Measurements from ENCODE around the gene ERMP1. TPM values are rescaled to one million over a fixed set of nuclear protein-coding genes. Genes with fewer than 3 reads are reported as not detected.
"Not testable (repeated sequence)": the region's sequence is repeated elsewhere in the genome, so short reads cannot be mapped to it uniquely, and the experiment has no call there.

The ERMP1 gene
- polyA plus RNA-seq, 4 donors = 13.4 to 57.5 (median 53.1) TPM

- DNase-seq (ENCODE audit: low read depth in 4 of 4, low spot score in 3 of 4) = no peak
Observed at GRCh38 chr9:5825223-5825622, 7.7 kb downstream of the ERMP1 start.

DNA sequence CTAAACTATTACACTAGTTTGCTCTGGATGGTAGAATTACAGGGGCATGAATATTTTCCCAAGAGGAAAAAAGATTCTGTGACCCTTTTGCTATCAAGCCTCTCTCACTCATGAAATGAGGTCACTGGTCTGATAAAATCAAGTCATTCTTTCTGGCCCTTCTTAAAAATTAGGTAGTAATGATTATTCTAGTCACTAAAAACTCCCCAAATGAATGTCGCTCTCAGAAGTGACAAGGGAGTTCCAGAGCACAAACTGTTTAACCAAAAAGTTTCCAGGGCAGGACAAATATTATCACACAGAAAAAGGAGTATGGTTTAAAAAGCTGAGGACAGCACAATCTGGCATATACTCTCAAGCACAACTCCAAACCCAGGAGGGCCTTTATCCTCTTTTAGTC is 12.5 kb downstream of the ERMP1 start:
- no peak for DNase-seq (ENCODE audit: low read depth in 4 of 4, low spot score in 3 of 4)

DNA sequence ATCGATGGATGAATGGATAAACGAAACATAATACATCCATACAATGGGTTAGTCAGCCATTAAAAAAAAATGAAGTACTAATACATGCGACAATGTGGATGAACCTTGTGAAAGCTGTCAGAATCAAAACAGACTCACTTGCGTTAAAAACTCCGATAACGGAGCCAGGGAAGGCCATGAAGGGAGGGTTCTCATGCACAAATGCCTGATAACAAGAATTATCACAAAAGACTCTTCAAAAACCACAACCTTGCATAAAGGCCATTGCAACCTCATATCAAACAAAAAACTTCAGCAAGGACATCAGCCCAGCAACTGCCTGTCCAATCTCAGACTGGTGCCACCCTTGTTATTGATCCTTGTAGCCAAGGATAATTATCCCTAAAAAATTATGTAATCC is 13.7 kb downstream of the ERMP1 start:
- DNase-seq (ENCODE audit: low read depth in 4 of 4, low spot score in 3 of 4) = no peak

- DNase-seq (ENCODE audit: low read depth in 4 of 4, low spot score in 3 of 4) = no peak
Observed at GRCh38 chr9:5818424-5819142, 14.3 kb downstream of the ERMP1 start.

DNA sequence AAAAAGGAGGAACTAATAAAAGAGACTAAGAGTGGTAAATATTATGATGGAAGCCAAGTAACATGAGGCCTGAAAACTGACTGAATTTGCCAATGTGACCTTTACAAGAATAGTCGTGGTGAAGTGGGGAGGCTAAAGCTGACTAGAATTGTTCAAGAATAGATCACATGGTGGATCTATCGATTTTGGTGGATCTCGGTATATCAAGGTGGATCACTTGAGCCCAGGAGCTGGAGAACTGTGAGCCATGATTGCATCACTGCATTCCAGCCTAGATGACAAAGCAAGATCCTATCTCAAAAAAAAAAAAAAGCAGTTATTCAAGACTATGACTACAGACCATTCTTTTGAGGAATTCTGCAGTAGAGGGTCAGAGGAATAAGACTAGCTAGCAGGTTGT is 15.1 kb downstream of the ERMP1 start:
- DNase-seq (ENCODE audit: low read depth in 4 of 4, low spot score in 3 of 4) = no peak

DNA sequence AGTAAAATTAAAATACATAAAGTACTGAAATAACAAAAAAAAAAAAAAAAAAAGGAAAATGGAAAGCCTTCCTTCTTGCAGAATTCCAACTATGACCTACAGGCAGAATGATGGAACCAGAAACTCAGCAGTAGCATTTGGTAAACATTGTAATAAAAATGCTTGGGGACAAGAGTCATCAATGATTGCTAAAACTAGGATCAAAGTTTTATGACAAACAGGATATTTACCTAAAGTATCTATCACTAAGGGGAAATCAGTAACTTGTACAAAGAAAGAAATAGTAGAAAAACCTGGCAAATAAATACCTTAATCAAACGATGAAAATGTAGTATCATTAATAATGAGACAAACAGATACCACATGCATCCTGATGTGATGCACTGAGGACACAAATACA is 17.5 kb downstream of the ERMP1 start:
- no peak for DNase-seq (ENCODE audit: low read depth in 4 of 4, low spot score in 3 of 4)

DNA sequence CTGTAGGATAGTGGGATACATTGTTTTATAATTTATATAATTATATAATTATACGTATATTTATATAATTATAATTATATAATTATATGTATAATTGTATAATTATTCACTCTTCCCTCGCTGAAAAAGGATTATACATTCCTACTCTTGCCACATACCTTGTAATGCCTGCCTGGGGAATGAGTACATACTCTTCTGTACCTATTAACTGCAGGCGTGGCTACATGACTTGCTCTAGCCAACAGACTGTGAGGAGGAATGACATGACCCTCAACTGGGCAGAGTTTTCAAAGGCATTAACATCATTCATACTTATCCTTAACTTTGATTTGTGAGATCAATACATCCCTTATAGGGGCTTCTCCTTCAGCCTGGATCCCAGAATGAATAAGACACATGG is 19.1 kb downstream of the ERMP1 start:
- no peak for DNase-seq (ENCODE audit: low read depth in 4 of 4, low spot score in 3 of 4)

DNA sequence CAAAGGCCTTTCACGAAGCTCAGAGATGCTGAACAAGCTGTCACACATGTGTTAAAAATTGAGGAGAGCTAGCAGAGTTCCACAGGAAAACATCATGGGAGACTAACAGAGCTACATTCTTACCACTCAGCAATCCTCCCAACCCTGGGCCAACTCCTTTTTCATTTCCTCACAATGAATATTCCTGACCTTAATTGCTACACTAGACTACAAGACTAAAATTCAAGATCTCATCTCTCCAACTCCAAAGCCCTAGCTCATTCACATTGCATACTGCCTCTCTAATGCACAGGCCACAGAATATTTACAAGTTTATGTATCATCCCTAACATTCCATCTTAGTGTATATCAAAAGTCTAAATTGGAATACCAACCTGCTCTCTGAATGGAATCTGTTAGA is 21.2 kb downstream of the ERMP1 start:
- no peak for DNase-seq (ENCODE audit: low read depth in 4 of 4, low spot score in 3 of 4)

- no peak for DNase-seq (ENCODE audit: low read depth in 4 of 4, low spot score in 3 of 4)
Observed at GRCh38 chr9:5805478-5805877, 27.4 kb downstream of the ERMP1 start.

GRCh38 chr9:5801739-5802113 is 31.2 kb downstream of the ERMP1 start:
- no peak for DNase-seq (ENCODE audit: low read depth in 4 of 4, low spot score in 3 of 4)

DNA sequence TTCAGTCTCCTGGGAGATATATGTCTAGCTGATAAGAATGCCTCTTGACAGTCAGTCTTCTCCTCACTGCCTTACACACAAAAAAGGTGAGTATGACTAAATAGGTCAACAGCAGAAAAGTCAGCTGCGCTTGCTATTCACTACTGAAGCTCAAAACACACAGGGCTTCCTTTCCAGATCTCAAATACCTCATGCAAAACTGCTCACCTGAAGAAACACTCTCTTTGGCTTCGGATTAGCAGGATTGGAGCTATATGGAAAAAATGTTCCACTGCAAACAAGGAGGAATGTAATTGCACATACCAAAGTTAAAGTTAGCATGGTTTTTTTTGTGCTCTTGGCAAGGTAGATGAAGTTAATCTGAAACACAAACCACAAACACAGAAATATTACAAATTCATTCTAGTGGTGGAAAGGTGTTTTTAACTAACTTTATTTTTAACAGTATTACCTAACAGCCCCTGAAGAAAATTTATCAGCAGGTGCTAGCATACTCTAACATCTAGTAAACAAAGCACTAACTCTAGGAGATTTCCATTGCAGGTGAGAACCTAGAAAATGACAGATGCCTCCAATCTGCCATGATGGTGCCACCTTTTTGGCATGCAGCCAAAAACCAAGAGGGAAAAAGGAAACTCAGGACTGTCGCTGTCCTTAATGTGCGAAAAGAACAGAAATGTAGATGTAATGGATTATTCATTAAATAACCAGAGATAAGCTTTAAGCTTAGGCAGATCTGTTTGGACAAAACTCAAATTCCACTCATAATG is 31.8 kb downstream of the ERMP1 start:
- DNase-seq (ENCODE audit: low read depth in 4 of 4, low spot score in 3 of 4) = no peak

DNA sequence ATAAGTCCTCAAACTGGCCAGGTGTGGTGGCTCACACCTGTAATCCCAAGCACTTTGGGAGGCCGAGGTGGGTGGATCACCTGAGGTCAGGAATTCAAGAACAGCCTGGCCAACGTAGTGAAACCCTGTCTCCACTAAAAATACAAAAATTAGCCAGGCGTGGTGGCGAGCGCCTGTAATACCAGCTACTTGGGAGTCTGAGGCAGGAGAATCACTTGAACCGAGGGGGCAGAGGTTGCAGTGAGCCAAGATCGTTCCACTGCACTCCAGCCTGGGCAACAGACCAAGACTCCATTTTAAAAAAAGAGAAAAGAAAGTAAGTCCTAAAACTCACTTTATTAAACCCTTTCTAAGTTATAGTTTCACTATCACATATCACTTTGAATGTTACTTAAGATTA is 32.5 kb downstream of the ERMP1 start:
- not testable (repeated sequence) for DNase-seq (ENCODE audit: low read depth in 4 of 4, low spot score in 3 of 4)

DNA sequence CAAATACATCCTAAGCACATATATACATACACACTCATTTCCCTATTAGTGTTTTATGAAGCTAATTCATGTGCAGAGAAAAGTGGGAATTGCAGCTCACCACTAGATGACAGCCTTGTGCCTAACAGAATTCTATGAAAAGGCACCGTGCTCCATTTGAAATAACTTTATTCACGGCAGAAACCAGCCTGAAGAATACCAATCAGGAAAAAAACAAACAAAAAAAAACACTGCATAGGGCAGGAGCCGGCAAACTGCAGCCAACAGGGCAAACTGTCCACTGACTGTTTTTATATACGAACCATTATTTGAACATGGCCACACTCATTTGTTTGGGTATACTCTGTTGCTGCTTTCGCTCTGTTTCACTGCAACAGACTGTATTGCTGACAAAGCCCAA is 33.6 kb downstream of the ERMP1 start:
- peak in 3 of 4 donors; percentile 18 to 30 (median 26) for DNase-seq (ENCODE audit: low read depth in 4 of 4, low spot score in 3 of 4)

- no peak for DNase-seq (ENCODE audit: low read depth in 4 of 4, low spot score in 3 of 4)
Observed at GRCh38 chr9:5798581-5798980, 34.3 kb downstream of the ERMP1 start.

DNA sequence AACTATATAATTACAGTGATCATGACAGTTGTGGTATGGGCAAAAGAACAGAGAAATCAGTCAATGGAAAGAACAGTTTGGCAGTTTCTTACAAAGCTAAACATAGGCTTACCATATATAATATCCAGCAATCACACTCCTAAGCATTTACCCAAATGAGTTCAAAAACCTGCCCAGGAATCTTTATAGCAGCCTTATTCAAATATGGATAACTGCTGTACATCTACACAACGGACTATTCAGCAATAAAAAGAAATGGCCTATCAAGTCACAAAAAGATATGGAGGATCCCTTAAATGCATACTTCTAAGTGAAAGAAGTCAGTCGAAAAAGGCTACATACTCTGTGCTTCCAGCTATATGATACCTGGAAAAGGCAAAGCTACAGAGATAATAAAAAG is 36.6 kb downstream of the ERMP1 start:
- no peak for DNase-seq (ENCODE audit: low read depth in 4 of 4, low spot score in 3 of 4)

GRCh38 chr9:5793812-5794211 is 39.1 kb downstream of the ERMP1 start:
- DNase-seq (ENCODE audit: low read depth in 4 of 4, low spot score in 3 of 4) = no peak

- no peak for DNase-seq (ENCODE audit: low read depth in 4 of 4, low spot score in 3 of 4)
Observed at GRCh38 chr9:5791870-5792269, 41.0 kb downstream of the ERMP1 start.

- DNase-seq (ENCODE audit: low read depth in 4 of 4, low spot score in 3 of 4) = no peak
Observed at GRCh38 chr9:5790923-5791322, 42.0 kb downstream of the ERMP1 start.

DNA sequence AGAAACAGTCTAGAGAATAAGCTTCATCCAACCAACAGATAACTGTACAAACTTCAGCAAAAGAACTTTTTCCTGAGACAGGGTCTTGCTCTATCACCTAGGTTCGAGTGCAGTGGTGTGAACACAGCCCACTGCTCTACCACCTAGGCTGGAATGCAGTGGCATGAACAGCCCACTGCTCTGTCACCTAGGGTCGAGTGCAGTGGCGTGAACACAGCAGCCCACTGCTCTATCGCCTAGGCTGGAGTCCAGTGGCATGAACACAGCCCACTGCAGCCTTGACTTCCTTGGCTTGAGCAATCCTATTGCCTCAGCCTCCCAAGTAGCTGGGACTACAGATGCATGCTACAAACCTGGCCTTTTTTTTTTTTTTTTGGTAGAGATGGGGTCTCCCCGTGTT is 43.4 kb downstream of the ERMP1 start:
- no peak for DNase-seq (ENCODE audit: low read depth in 4 of 4, low spot score in 3 of 4)

GRCh38 chr9:5787759-5788302 is 45.1 kb downstream of the ERMP1 start:
- DNase-seq (ENCODE audit: low read depth in 4 of 4, low spot score in 3 of 4) = no peak

DNA sequence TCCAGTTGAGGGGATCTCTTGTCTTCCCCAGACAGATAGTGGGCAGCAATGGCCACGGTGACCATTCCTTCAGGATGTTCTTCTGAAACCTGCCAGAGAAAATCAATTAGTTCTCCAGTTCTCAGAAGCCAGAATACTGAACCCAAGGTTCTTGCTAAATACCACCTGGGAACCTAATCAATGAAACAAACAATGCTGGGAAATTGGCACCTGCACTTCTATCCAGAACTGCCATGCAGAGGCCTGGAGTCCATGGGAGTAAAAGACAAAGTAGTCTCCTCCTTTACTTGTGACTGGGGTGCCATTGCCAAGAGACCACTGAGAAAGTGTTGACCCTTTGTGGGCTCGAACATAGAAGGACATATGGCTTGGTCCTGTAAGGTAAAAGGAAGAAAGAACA is 45.7 kb downstream of the ERMP1 start:
- no peak for DNase-seq (ENCODE audit: low read depth in 4 of 4, low spot score in 3 of 4)

Data from left renal pelvis (tissue), 4 donors.